ENCODE measurements around the gene VCPKMT.

GRCh38 chr14:50095895-50096294 is 20.5 kb downstream of the VCPKMT start:
- TF ChIP-seq EZH2 (IDR thresholded peaks at IDR 0.05), result no peak
- no peak for TF ChIP-seq POLR2AphosphoS5 (IDR thresholded peaks at IDR 0.05; ENCODE audit: borderline replicate concordance, low read depth, low read length)
- no peak for TF ChIP-seq FOXP2 (optimal IDR thresholded peaks at IDR 0.05; ENCODE audit: control extremely low read depth, extremely low read length, insufficient read depth)
